Colonic mucosa (tissue), 4 donors: ENCODE results near the gene UPF1. TPM values are rescaled to one million over a fixed set of nuclear protein-coding genes. Genes with fewer than 3 reads are reported as not detected.
"Not testable (repeated sequence)": the region's sequence is repeated elsewhere in the genome, so short reads cannot be mapped to it uniquely, and the experiment has no call there.

Experiments
- DNase-seq: peaks from one replicate; pipeline ENCODE4 v3.0.0-alpha.2; 2020
- H3K27ac ChIP-seq: fragments of 200-600 bp; one replicate; pipeline ENCODE4 v1.8.0; 2021
- H3K27me3 ChIP-seq: fragments of 200-600 bp; one replicate; pipeline ENCODE4 v1.8.0; 2021
- H3K36me3 ChIP-seq: fragments of 200-600 bp; one replicate; pipeline ENCODE4 v1.8.0; 2021
- H3K4me1 ChIP-seq: fragments of 200-600 bp; one replicate; pipeline ENCODE4 v1.8.0; 2021; ENCODE audit warnings: mild to moderate bottlenecking
- H3K4me3 ChIP-seq: fragments of 200-600 bp; one replicate; pipeline ENCODE4 v1.8.0; 2021
- H3K9ac ChIP-seq, 2 donors: one replicate each; pipeline ENCODE4 v1.7.0; 2013; ENCODE audit warnings: control low read depth in 2 of 2, low read depth in 2 of 2, low read length in 2 of 2
- H3K9me3 ChIP-seq: fragments of 200-600 bp; one replicate; pipeline ENCODE4 v1.8.0; 2021
- intact Hi-C: fragments of 100-400 bp; cut with DNase I; formaldehyde crosslinking; loops from one replicate; pipeline ENCODE4 v1.14.1; 2022
- total RNA-seq, 2 donors: library from RNA; stranded (reverse); fragmentation: NEBNext Ultra II Directional in 1 of 2; extraction: Animal tissue kit (Norgen Biotek cat#: 25700) in 1 of 2; gene quantifications; one replicate each; pipeline ENCODE4 v1.2.1, GENCODE V29; 2021
- TF ChIP-seq, protein P1 (sequence below): fragments of 200-600 bp; IDR thresholded peaks from one replicate; pipeline ENCODE4 v1.8.0; 2022; ENCODE audit warnings: antibody characterized with exemption, mild to moderate bottlenecking
- donor health status: healthy.
- donor health status: DM: no; HTN: no; CAD: no.
- donor health status: DM: no; HTN: no; CAD: no.

Gene UPF1
- total RNA-seq, 2 donors from 2014 or later: 77.5 to 113 TPM

- Histone ChIP-seq H3K9me3 (no peaks in the 10 kb centered on the region), H3K4me3 (no peak overlapping the region), H3K27ac (no peak overlapping the region), H3K9ac (no peak overlapping the region), H3K36me3 (no peaks in the 10 kb centered on the region), H3K27me3 (no peaks in the 10 kb centered on the region), H3K4me1 (no peaks in the 10 kb centered on the region)
- TF ChIP-seq, protein P1, sequence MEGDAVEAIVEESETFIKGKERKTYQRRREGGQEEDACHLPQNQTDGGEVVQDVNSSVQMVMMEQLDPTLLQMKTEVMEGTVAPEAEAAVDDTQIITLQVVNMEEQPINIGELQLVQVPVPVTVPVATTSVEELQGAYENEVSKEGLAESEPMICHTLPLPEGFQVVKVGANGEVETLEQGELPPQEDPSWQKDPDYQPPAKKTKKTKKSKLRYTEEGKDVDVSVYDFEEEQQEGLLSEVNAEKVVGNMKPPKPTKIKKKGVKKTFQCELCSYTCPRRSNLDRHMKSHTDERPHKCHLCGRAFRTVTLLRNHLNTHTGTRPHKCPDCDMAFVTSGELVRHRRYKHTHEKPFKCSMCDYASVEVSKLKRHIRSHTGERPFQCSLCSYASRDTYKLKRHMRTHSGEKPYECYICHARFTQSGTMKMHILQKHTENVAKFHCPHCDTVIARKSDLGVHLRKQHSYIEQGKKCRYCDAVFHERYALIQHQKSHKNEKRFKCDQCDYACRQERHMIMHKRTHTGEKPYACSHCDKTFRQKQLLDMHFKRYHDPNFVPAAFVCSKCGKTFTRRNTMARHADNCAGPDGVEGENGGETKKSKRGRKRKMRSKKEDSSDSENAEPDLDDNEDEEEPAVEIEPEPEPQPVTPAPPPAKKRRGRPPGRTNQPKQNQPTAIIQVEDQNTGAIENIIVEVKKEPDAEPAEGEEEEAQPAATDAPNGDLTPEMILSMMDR: no peak
- no peak for DNase-seq
- intact Hi-C loops: no loop called here
Measured at GRCh38 chr19:18804643-18805042, 27.1 kb upstream of the UPF1 start.

GRCh38 chr19:18807861-18808331 is 23.9 kb upstream of the UPF1 start:
- intact Hi-C loops: no loop called here
- Histone ChIP-seq H3K4me3 (no peak overlapping the region), H3K4me1 (no peaks in the 10 kb centered on the region), H3K9me3 (no peaks in the 10 kb centered on the region), H3K36me3 (no peaks in the 10 kb centered on the region), H3K27me3 (no peaks in the 10 kb centered on the region), H3K9ac (no peak overlapping the region), H3K27ac (no peak overlapping the region)
- TF ChIP-seq, protein P1: no peak
- no peak for DNase-seq

GRCh38 chr19:18809149-18809868 is 22.4 kb upstream of the UPF1 start:
- TF ChIP-seq, protein P1: no peak
- H3K36me3 ChIP-seq: no peaks in the 10 kb centered on the region
- no peaks in the 10 kb centered on the region for H3K4me1 ChIP-seq
- no peaks in the 10 kb centered on the region for H3K9me3 ChIP-seq
- H3K9ac ChIP-seq: no peak overlapping the region
- DNase-seq: peak; percentile 38
- intact Hi-C loops: no loop called here
- no peaks in the 10 kb centered on the region for H3K27me3 ChIP-seq
- no peak overlapping the region for H3K4me3 ChIP-seq
- H3K27ac ChIP-seq: no peak overlapping the region

DNA sequence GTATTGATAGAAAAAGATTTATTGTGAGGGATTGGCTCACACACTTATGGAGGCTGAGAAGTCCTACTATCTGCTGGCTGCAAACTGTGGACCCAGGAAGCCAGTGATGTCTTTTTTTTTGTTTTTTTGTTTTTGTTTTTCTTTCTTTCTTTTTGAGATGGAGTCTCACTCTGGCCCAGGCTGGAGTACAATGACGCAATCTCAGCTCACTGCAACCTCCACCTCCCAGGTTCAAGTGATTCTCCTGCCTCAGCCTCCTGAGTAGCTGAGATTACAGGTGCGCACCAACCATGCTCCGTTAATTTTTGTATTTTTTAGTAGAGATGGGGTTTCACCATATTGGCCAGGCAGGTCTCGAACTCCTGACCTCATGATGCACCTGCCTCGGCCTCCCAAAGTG is 20.1 kb upstream of the UPF1 start:
- intact Hi-C loops, H3K4me3 ChIP-seq, H3K27me3 ChIP-seq, H3K4me1 ChIP-seq, H3K36me3 ChIP-seq, H3K27ac ChIP-seq, H3K9ac ChIP-seq, DNase-seq, H3K9me3 ChIP-seq: not testable (repeated sequence)

- Histone ChIP-seq H3K27ac (no peak overlapping the region), H3K9me3 (no peaks in the 10 kb centered on the region), H3K4me3 (no peak overlapping the region), H3K9ac (no peak overlapping the region), H3K4me1 (no peaks in the 10 kb centered on the region), H3K27me3 (no peaks in the 10 kb centered on the region), H3K36me3 (no peaks in the 10 kb centered on the region)
- TF ChIP-seq, protein P1: no peak
- intact Hi-C loops: no loop called here
- no peak for DNase-seq
Measured at GRCh38 chr19:18814063-18814462, 17.7 kb upstream of the UPF1 start.

DNA sequence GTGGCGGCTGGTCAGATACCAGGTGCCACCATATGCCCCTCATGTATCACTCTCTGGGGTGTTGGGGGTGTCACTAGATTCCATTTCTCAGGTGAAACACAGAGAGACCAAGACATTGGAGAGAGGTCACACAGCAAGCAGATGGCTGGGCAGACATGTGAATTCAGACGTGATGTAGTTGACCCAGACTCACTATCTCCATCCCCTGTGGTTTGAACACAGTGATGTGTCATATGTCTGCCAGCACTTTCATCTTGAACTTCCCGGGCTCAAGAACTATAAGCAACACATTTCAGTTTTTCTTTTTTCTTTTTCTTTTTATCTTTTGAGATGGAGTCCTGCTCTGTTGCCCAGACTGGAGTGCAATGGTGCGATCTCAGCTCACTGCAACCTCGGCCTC is 16.1 kb upstream of the UPF1 start:
- H3K27ac ChIP-seq: no peak overlapping the region
- no peaks in the 10 kb centered on the region for H3K9me3 ChIP-seq
- H3K27me3 ChIP-seq: no peaks in the 10 kb centered on the region
- intact Hi-C loops: no loop called here
- TF ChIP-seq, protein P1: no peak
- no peaks in the 10 kb centered on the region for H3K36me3 ChIP-seq
- no peaks in the 10 kb centered on the region for H3K4me1 ChIP-seq
- H3K4me3 ChIP-seq: no peak overlapping the region
- no peak overlapping the region for H3K9ac ChIP-seq
- DNase-seq: no peak

DNA sequence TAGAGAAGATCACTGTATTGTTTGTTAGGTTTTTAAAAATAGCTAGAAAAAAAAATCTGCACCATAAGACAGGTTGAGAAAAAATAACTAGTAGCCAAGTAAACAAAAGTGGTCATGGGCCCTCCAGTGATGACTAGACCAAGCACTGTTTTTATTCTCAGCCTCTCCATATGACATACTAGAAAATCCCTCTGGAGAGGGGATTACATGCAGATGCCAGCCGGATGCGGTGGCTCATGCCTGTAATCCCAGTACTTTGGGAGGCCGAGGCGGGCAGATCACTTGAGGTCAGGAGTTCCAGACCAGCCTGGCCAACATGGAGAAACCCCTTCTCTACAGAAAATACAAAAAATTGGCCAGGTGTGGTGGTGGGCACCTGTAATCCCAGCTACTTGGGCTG is 15.1 kb upstream of the UPF1 start:
- H3K27me3 ChIP-seq, H3K4me3 ChIP-seq, DNase-seq, H3K9me3 ChIP-seq, H3K9ac ChIP-seq, intact Hi-C loops, H3K4me1 ChIP-seq, H3K27ac ChIP-seq, H3K36me3 ChIP-seq: not testable (repeated sequence)
